Measurements from ENCODE around the gene CEP43.

DNA sequence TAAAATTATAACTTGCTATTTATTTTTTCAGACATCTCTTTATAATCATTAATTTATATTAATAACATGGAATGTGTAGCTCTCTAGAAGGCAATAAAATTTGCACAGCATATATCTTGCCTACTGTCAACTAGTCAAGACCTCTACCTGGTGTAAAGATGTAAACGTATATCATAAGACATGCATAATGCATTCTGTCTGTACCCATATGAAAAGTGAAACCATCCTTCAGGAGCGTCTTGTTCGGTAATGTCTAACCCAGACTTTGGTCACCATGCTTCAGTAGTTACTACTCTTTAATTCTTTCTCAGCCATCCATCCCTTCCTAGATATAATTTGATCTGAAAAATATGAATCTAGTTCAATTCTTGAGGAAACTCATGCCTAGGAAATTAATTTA lies 21.0 kb downstream of the CEP43 start:
- TF ChIP-seq, protein P1, sequence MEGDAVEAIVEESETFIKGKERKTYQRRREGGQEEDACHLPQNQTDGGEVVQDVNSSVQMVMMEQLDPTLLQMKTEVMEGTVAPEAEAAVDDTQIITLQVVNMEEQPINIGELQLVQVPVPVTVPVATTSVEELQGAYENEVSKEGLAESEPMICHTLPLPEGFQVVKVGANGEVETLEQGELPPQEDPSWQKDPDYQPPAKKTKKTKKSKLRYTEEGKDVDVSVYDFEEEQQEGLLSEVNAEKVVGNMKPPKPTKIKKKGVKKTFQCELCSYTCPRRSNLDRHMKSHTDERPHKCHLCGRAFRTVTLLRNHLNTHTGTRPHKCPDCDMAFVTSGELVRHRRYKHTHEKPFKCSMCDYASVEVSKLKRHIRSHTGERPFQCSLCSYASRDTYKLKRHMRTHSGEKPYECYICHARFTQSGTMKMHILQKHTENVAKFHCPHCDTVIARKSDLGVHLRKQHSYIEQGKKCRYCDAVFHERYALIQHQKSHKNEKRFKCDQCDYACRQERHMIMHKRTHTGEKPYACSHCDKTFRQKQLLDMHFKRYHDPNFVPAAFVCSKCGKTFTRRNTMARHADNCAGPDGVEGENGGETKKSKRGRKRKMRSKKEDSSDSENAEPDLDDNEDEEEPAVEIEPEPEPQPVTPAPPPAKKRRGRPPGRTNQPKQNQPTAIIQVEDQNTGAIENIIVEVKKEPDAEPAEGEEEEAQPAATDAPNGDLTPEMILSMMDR (conservative IDR thresholded peaks at IDR 0.05; ENCODE audit: low read depth, low read length): no peak
- no peak for TF ChIP-seq EZH2 (IDR thresholded peaks at IDR 0.05; ENCODE audit: low read length, unreplicated experiment)

All from PC-3 (cell line).